Nephron (organoid): ENCODE data around the gene PPARG.

Source experiments
- H3K27ac Mint-ChIP-seq, 3 experiments: 2 replicates each; pipeline ENCODE4 v1.8.0; 2020; ENCODE audit warnings: mixed read lengths in 3 of 3, mild to moderate bottlenecking in 2 of 3, moderate library complexity in 1 of 3
- H3K27me3 Mint-ChIP-seq: 2 replicates; pipeline ENCODE4 v1.8.0; 2021; ENCODE audit warnings: low read depth, mild to moderate bottlenecking, moderate library complexity, mixed read lengths
- H3K36me3 Mint-ChIP-seq: 2 replicates; pipeline ENCODE4 v1.8.0; 2020; ENCODE audit warnings: low read depth, mixed read lengths
- H3K4me1 Mint-ChIP-seq: 2 replicates; pipeline ENCODE4 v1.8.0; 2020; ENCODE audit warnings: mixed read lengths
- H3K4me3 Mint-ChIP-seq, 3 experiments: 2 replicates each; pipeline ENCODE4 v1.8.0; 2020; ENCODE audit warnings: mild to moderate bottlenecking in 3 of 3, mixed read lengths in 3 of 3, moderate library complexity in 2 of 3
- H3K9me3 Mint-ChIP-seq: 2 replicates; pipeline ENCODE4 v1.8.0; 2020; ENCODE audit warnings: mixed read lengths
- TF ChIP-seq, protein P1 (sequence below), 3 experiments: fragments of 200-600 bp; sonication (generic); IDR thresholded peaks; one replicate each; pipeline ENCODE4 v1.5.0; 2021; ENCODE audit warnings: antibody characterized with exemption in 3 of 3; ENCODE audit not compliant: unreplicated experiment in 3 of 3

The PPARG gene

DNA sequence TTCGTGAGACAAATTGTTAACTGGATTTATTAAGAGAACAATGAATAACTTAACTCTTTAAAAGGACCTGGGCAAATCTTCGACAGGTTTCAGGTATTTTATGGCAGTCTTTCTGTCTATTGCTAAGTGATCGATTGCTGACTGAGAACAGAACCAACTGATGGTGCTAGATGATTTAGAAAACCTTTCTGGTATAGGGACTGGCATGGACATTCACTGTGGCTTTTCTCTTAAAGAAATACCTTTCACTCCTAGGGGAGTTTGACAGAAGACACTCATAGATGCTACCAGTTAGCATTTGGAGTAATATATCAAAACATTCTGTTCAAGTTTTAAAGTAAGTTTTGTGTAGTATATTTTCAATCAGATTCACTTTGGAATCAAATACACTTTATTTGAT lies 654 bp downstream of the PPARG start:
- Mint-ChIP-seq H3K4me1 (peaks cover 17% of the 10 kb centered on the region), H3K4me3 (peak overlapping the region; percentile 80 to 90 (median 90)), H3K27me3 (peaks cover 73% of the 10 kb centered on the region), H3K9me3 (no peaks in the 10 kb centered on the region), H3K36me3 (no peaks in the 10 kb centered on the region), H3K27ac (peak overlapping the region; percentile 14 to 82 (median 80))
- TF ChIP-seq, protein P1, sequence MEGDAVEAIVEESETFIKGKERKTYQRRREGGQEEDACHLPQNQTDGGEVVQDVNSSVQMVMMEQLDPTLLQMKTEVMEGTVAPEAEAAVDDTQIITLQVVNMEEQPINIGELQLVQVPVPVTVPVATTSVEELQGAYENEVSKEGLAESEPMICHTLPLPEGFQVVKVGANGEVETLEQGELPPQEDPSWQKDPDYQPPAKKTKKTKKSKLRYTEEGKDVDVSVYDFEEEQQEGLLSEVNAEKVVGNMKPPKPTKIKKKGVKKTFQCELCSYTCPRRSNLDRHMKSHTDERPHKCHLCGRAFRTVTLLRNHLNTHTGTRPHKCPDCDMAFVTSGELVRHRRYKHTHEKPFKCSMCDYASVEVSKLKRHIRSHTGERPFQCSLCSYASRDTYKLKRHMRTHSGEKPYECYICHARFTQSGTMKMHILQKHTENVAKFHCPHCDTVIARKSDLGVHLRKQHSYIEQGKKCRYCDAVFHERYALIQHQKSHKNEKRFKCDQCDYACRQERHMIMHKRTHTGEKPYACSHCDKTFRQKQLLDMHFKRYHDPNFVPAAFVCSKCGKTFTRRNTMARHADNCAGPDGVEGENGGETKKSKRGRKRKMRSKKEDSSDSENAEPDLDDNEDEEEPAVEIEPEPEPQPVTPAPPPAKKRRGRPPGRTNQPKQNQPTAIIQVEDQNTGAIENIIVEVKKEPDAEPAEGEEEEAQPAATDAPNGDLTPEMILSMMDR (IDR thresholded peaks at IDR 0.05; ENCODE audit: unreplicated experiment in 3 of 3): no peak

DNA sequence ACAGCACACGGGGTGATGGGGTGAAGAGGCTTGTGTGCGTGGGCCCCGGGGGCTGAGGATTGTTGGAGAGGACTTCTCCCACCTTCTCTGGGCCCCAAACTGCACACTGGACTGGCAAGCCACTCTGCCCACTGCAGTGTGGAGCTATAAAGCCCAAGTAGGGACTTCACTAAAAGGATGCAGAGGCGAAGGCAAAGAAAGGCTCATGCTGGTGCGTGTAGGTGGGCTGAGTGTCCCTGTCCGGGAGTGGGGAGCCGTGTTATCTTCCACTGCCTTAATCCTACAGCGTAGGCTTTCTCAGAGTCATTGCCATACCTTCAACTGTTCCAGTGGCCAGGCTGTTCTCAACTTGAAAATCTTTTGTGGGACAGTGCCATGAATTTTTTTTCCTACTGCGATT lies 3.9 kb downstream of the PPARG start:
- Mint-ChIP-seq H3K4me3 (no peak overlapping the region), H3K27me3 (peaks cover 50% of the 10 kb centered on the region), H3K9me3 (no peaks in the 10 kb centered on the region), H3K36me3 (no peaks in the 10 kb centered on the region), H3K27ac (no peak overlapping the region), H3K4me1 (peaks cover 7% of the 10 kb centered on the region)
- TF ChIP-seq, protein P1 (IDR thresholded peaks at IDR 0.05; ENCODE audit: unreplicated experiment in 3 of 3): no peak

DNA sequence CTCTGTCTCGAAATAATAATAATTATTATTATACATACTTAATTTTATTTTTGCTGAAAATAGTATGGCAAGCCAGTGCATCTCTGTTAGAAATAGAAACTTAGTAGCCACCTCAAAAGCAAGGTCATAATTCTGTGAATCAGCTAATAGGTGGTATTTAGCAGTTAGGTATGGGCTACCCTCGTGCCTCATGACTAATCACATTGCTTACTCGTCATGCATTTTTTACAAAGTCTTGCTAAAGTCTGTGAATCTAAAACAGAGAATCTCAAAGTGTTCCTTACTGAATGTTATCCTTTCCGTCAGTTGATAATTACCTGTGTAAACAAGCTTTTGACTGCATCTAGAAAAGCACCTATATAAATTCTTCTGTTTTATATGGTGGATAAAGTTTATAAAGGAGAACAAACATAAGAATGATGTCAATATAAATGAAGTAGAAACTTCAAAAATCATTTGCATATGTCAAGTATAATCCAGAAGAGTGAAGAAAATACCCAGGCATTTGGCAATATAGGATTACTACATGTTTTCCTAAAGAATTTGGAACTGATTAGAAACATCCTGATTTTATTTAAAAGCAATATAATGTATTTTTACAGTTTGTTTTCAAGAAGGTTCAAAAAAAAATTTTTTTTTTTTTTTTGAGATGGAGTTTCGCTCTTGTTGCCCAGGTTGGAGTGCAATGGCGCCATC lies 6.2 kb downstream of the PPARG start:
- H3K27ac Mint-ChIP-seq: no peak overlapping the region
- H3K4me1 Mint-ChIP-seq: no peaks in the 10 kb centered on the region
- H3K27me3 Mint-ChIP-seq: peaks cover 31% of the 10 kb centered on the region
- no peak overlapping the region for H3K4me3 Mint-ChIP-seq
- no peaks in the 10 kb centered on the region for H3K9me3 Mint-ChIP-seq
- TF ChIP-seq, protein P1 (IDR thresholded peaks at IDR 0.05; ENCODE audit: unreplicated experiment in 3 of 3): no peak
- H3K36me3 Mint-ChIP-seq: no peaks in the 10 kb centered on the region

DNA sequence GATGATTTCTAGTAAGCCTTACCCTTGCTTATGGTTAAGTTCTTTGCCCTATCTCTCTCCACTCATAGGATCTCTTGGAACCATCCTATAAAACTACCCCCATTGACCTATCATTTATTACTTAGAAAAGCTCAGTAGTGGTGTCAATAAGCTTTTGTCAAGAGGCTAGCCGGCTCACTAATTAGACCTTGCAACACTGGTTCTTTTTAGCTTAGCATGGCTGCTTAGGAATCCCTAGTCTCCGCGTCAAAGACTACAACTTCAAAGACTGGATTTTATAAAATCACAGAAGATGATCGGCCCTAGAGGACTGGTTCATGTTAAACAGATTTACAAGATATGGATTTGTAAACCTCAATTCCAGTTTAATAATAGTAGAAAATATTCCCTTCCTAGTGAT lies 7.6 kb downstream of the PPARG start:
- H3K27ac Mint-ChIP-seq: no peak overlapping the region
- no peaks in the 10 kb centered on the region for H3K36me3 Mint-ChIP-seq
- TF ChIP-seq, protein P1 (IDR thresholded peaks at IDR 0.05; ENCODE audit: unreplicated experiment in 3 of 3): no peak
- H3K4me1 Mint-ChIP-seq: no peaks in the 10 kb centered on the region
- peaks cover 24% of the 10 kb centered on the region for H3K27me3 Mint-ChIP-seq
- no peaks in the 10 kb centered on the region for H3K9me3 Mint-ChIP-seq
- no peak overlapping the region for H3K4me3 Mint-ChIP-seq

DNA sequence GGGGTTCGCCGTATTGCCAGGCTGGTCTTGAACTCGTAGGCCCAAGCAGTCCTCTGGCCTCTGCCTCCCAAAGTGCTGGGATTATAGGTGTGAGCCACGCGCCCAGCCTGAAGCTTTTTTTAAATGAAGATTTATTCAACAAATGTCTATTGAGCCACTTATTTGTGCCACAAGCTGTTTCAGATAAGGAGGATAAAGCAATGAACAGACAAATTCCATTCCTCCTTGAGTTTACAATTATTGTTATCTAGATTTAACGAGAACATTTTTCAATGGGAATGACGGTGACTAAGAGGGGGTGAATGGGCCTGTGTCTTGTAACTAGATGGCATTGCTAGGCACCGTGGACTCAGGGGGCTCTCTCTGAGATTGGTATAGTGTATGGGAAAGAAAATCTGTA lies 10.2 kb downstream of the PPARG start:
- H3K36me3 Mint-ChIP-seq: no peaks in the 10 kb centered on the region
- H3K4me1 Mint-ChIP-seq: no peaks in the 10 kb centered on the region
- peaks cover 15% of the 10 kb centered on the region for H3K27me3 Mint-ChIP-seq
- TF ChIP-seq, protein P1 (IDR thresholded peaks at IDR 0.05; ENCODE audit: unreplicated experiment in 3 of 3): no peak
- no peak overlapping the region for H3K4me3 Mint-ChIP-seq
- H3K9me3 Mint-ChIP-seq: no peaks in the 10 kb centered on the region
- no peak overlapping the region for H3K27ac Mint-ChIP-seq

DNA sequence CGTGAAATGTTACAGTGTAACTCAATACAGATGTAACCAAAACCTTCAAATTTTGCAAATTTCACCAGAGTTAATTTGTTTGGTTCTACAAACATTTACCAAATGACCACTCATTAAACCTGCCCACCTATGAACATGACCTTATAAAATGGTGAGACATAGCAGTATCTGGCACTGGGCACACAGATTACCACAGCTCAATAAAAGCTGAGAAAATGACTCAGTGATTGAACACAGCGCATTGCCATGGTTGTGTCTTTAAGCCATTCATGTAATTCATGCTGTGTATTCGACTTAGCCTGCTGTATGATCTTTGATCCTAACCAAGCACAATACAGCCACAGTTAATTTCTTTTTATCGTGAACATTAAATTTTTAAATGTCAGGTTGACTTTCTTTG lies 11.3 kb downstream of the PPARG start:
- Mint-ChIP-seq H3K27ac (no peak overlapping the region), H3K27me3 (peaks cover 15% of the 10 kb centered on the region), H3K9me3 (no peaks in the 10 kb centered on the region), H3K4me3 (no peak overlapping the region), H3K4me1 (no peaks in the 10 kb centered on the region), H3K36me3 (no peaks in the 10 kb centered on the region)
- TF ChIP-seq, protein P1 (IDR thresholded peaks at IDR 0.05; ENCODE audit: unreplicated experiment in 3 of 3): no peak
